Muscle layer of colon (tissue), 2 donors: ENCODE measurements around the gene TMEM63C.

Experiments used
- H3K27ac ChIP-seq: one replicate; pipeline ENCODE4 v1.7.0; 2013; ENCODE audit warnings: low read depth, mild to moderate bottlenecking, low read length, moderate library complexity
- H3K27me3 ChIP-seq, 2 donors: one replicate each; pipeline ENCODE4 v1.7.0; 2013; ENCODE audit warnings: low read length in 2 of 2, mild to moderate bottlenecking in 2 of 2; ENCODE audit not compliant: insufficient read depth in 2 of 2, control insufficient read depth in 1 of 2
- H3K36me3 ChIP-seq: one replicate; pipeline ENCODE4 v1.7.0; 2013; ENCODE audit warnings: mild to moderate bottlenecking, low read length; ENCODE audit not compliant: insufficient read depth
- H3K4me1 ChIP-seq: one replicate; pipeline ENCODE4 v1.7.0; 2013; ENCODE audit warnings: mild to moderate bottlenecking, low read length; ENCODE audit not compliant: insufficient read depth
- H3K4me3 ChIP-seq, 2 donors: one replicate each; pipeline ENCODE4 v1.7.0; 2013; ENCODE audit warnings: low read length in 2 of 2, low read depth in 1 of 2, mild to moderate bottlenecking in 1 of 2, moderate library complexity in 1 of 2
- H3K9ac ChIP-seq: one replicate; pipeline ENCODE4 v1.7.0; 2013; ENCODE audit warnings: low read length
- H3K9me3 ChIP-seq: one replicate; pipeline ENCODE4 v1.7.0; 2013; ENCODE audit warnings: mild to moderate bottlenecking, low read length
- donor health status: abdominal sarcoma.
- donor health status: Adenocarcinoma of cecum.

TMEM63C gene

GRCh38 chr14:77246784-77247183, 65.2 kb downstream of the TMEM63C start:
- Histone ChIP-seq H3K9ac (no peak overlapping the region), H3K36me3 (no peaks in the 10 kb centered on the region), H3K9me3 (no peaks in the 10 kb centered on the region), H3K27me3 (no peaks in the 10 kb centered on the region), H3K4me3 (no peak overlapping the region), H3K27ac (no peak overlapping the region), H3K4me1 (no peaks in the 10 kb centered on the region)

- Histone ChIP-seq H3K27ac (no peak overlapping the region), H3K9me3 (no peaks in the 10 kb centered on the region), H3K4me1 (no peaks in the 10 kb centered on the region)
These were observed 67.1 kb downstream of the TMEM63C start for GRCh38 chr14:77248666-77249065.

GRCh38 chr14:77249286-77249685, 67.7 kb downstream of the TMEM63C start:
- H3K4me1 ChIP-seq, result no peaks in the 10 kb centered on the region
- no peak overlapping the region for H3K9ac ChIP-seq
- no peak overlapping the region for H3K27ac ChIP-seq
- no peaks in the 10 kb centered on the region for H3K9me3 ChIP-seq
- no peaks in the 10 kb centered on the region for H3K27me3 ChIP-seq
- no peaks in the 10 kb centered on the region for H3K36me3 ChIP-seq
- no peak overlapping the region for H3K4me3 ChIP-seq

More at GRCh38 chr14:77248666-77249065, 67.1 kb downstream of the TMEM63C start:
- Histone ChIP-seq H3K4me3 (no peak overlapping the region), H3K27me3 (no peaks in the 10 kb centered on the region), H3K9ac (no peak overlapping the region), H3K36me3 (no peaks in the 10 kb centered on the region)

GRCh38 chr14:77250927-77251326, 69.3 kb downstream of the TMEM63C start:
- no peaks in the 10 kb centered on the region for H3K4me1 ChIP-seq
- no peaks in the 10 kb centered on the region for H3K9me3 ChIP-seq
- no peaks in the 10 kb centered on the region for H3K27me3 ChIP-seq
- H3K27ac ChIP-seq, result no peak overlapping the region
- no peak overlapping the region for H3K9ac ChIP-seq
- H3K36me3 ChIP-seq, result no peaks in the 10 kb centered on the region
- no peak overlapping the region for H3K4me3 ChIP-seq

- H3K27ac ChIP-seq, result no peak overlapping the region
- no peaks in the 10 kb centered on the region for H3K9me3 ChIP-seq
- H3K4me3 ChIP-seq, result no peak overlapping the region
- H3K36me3 ChIP-seq, result no peaks in the 10 kb centered on the region
- no peaks in the 10 kb centered on the region for H3K4me1 ChIP-seq
- no peak overlapping the region for H3K9ac ChIP-seq
- no peaks in the 10 kb centered on the region for H3K27me3 ChIP-seq
These were observed 70.3 kb downstream of the TMEM63C start for GRCh38 chr14:77251870-77252269.

GRCh38 chr14:77253333-77254190, 72.0 kb downstream of the TMEM63C start:
- Histone ChIP-seq H3K27ac (no peak overlapping the region), H3K4me3 (no peak overlapping the region), H3K36me3 (no peaks in the 10 kb centered on the region)

GRCh38 chr14:77256694-77257093, 75.1 kb downstream of the TMEM63C start:
- H3K27ac ChIP-seq, result no peak overlapping the region
- no peaks in the 10 kb centered on the region for H3K9me3 ChIP-seq

More at GRCh38 chr14:77253333-77254190, 72.0 kb downstream of the TMEM63C start:
- no peak overlapping the region for H3K9ac ChIP-seq
- peaks cover 0 to 6% of the 10 kb centered on the region in 2 donors for H3K27me3 ChIP-seq
- H3K4me1 ChIP-seq, result no peaks in the 10 kb centered on the region
- H3K9me3 ChIP-seq, result no peaks in the 10 kb centered on the region

GRCh38 chr14:77257700-77258099, 76.1 kb downstream of the TMEM63C start:
- Histone ChIP-seq H3K27ac (no peak overlapping the region), H3K27me3 (peaks cover 0 to 13% of the 10 kb centered on the region in 2 donors), H3K36me3 (no peaks in the 10 kb centered on the region), H3K9ac (no peak overlapping the region), H3K4me3 (no peak overlapping the region), H3K9me3 (no peaks in the 10 kb centered on the region), H3K4me1 (no peaks in the 10 kb centered on the region)

More at GRCh38 chr14:77256694-77257093, 75.1 kb downstream of the TMEM63C start:
- Histone ChIP-seq H3K36me3 (no peaks in the 10 kb centered on the region), H3K9ac (no peak overlapping the region), H3K4me3 (no peak overlapping the region), H3K27me3 (peaks cover 0 to 13% of the 10 kb centered on the region in 2 donors), H3K4me1 (no peaks in the 10 kb centered on the region)

GRCh38 chr14:77258566-77258965, 77.0 kb downstream of the TMEM63C start:
- H3K36me3 ChIP-seq, result no peaks in the 10 kb centered on the region
- H3K27me3 ChIP-seq, result peaks cover 0 to 13% of the 10 kb centered on the region in 2 donors
- H3K9ac ChIP-seq, result no peak overlapping the region
- H3K4me1 ChIP-seq, result no peaks in the 10 kb centered on the region
- H3K9me3 ChIP-seq, result no peaks in the 10 kb centered on the region
- H3K27ac ChIP-seq, result no peak overlapping the region
- no peak overlapping the region for H3K4me3 ChIP-seq

GRCh38 chr14:77259025-77259715, 77.6 kb downstream of the TMEM63C start:
- no peaks in the 10 kb centered on the region for H3K36me3 ChIP-seq
- no peaks in the 10 kb centered on the region for H3K4me1 ChIP-seq
- H3K27me3 ChIP-seq, result peaks cover 0 to 13% of the 10 kb centered on the region in 2 donors

GRCh38 chr14:77260199-77260598, 78.6 kb downstream of the TMEM63C start:
- Histone ChIP-seq H3K4me1 (no peaks in the 10 kb centered on the region), H3K36me3 (no peaks in the 10 kb centered on the region), H3K27ac (no peak overlapping the region), H3K27me3 (peaks cover 0 to 13% of the 10 kb centered on the region in 2 donors), H3K9ac (no peak overlapping the region), H3K4me3 (no peak overlapping the region), H3K9me3 (no peaks in the 10 kb centered on the region)

More at GRCh38 chr14:77259025-77259715, 77.6 kb downstream of the TMEM63C start:
- no peak overlapping the region for H3K4me3 ChIP-seq
- no peak overlapping the region for H3K27ac ChIP-seq
- H3K9ac ChIP-seq, result no peak overlapping the region
- no peaks in the 10 kb centered on the region for H3K9me3 ChIP-seq
